Endothelial cell of umbilical vein (primary cell): Measurements from ENCODE around the gene SAMD7.

Experiments
- GATA2 ChIP-seq: IDR thresholded peaks from 2 replicates; pipeline ENCODE4 v1.7.0; 2011; ENCODE audit warnings: low read depth, mild to moderate bottlenecking, moderate library complexity, mixed read lengths, low read length; ENCODE audit not compliant: insufficient read length, insufficient read depth
- POLR2A ChIP-seq: IDR thresholded peaks from 2 replicates; pipeline ENCODE4 v1.6.1; 2012; ENCODE audit warnings: low read depth, mild to moderate bottlenecking, control low read depth, low read length
- POLR2AphosphoS5 ChIP-seq: IDR thresholded peaks from 2 replicates; pipeline ENCODE4 v1.6.1; 2012; ENCODE audit warnings: low read depth, mild to moderate bottlenecking, control low read depth, low read length, moderate library complexity; ENCODE audit not compliant: insufficient read depth
- TF ChIP-seq, protein P1 (sequence below), 2 donors: IDR thresholded peaks; 1 replicate in 1 of 2; 2 replicates in 1 of 2; pipeline ENCODE4 v1.5.1; 2011; ENCODE audit warnings: low read length in 2 of 2, mild to moderate bottlenecking in 2 of 2, moderate library complexity in 2 of 2, control low read depth in 1 of 2, inconsistent platforms in 1 of 2, low read depth in 1 of 2; ENCODE audit not compliant: insufficient read depth in 1 of 2; ENCODE audit errors: extremely low read depth in 1 of 2

DNA sequence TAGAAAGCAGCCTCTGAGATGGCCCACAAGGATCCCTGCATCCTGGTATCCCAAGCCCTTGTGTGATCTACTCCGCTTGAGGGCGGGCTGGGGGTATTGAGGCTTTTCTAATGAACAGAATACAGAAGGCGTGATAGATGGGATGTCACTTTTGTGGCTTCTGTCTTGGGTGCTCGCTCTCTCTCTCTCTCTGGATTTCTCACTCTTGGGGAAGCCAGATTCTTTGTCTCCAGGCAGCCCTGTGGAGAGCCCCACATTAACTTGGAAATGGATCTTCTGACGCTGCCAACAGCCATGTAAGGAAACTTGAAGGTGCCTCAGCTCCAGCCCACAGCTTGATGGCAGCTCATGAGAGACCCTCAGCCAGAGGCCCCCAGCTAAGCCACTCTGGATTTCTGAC is 28.4 kb downstream of the SAMD7 start:
- TF ChIP-seq POLR2A: no peak
- TF ChIP-seq, protein P1, sequence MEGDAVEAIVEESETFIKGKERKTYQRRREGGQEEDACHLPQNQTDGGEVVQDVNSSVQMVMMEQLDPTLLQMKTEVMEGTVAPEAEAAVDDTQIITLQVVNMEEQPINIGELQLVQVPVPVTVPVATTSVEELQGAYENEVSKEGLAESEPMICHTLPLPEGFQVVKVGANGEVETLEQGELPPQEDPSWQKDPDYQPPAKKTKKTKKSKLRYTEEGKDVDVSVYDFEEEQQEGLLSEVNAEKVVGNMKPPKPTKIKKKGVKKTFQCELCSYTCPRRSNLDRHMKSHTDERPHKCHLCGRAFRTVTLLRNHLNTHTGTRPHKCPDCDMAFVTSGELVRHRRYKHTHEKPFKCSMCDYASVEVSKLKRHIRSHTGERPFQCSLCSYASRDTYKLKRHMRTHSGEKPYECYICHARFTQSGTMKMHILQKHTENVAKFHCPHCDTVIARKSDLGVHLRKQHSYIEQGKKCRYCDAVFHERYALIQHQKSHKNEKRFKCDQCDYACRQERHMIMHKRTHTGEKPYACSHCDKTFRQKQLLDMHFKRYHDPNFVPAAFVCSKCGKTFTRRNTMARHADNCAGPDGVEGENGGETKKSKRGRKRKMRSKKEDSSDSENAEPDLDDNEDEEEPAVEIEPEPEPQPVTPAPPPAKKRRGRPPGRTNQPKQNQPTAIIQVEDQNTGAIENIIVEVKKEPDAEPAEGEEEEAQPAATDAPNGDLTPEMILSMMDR (IDR thresholded peaks at IDR 0.05; ENCODE audit: extremely low read depth in 1 of 2, insufficient read depth in 1 of 2, low read depth in 1 of 2, low read length in 2 of 2): no peak
- TF ChIP-seq GATA2: no peak
- TF ChIP-seq POLR2AphosphoS5: no peak
